SKM-1 (cell line): ENCODE data around the gene BCL11B.

Experiments
- DNase-seq: peaks from one replicate; lab custom pipeline; 2025; ENCODE audit not compliant: unreplicated experiment; lab: John Stamatoyannopoulos, UW

BCL11B gene

GRCh38 chr14:99123208-99123870 is 148.7 kb downstream of the BCL11B start:
- DNase-seq: no peak

GRCh38 chr14:99122521-99123125 is 149.4 kb downstream of the BCL11B start:
- no peak for DNase-seq

DNA sequence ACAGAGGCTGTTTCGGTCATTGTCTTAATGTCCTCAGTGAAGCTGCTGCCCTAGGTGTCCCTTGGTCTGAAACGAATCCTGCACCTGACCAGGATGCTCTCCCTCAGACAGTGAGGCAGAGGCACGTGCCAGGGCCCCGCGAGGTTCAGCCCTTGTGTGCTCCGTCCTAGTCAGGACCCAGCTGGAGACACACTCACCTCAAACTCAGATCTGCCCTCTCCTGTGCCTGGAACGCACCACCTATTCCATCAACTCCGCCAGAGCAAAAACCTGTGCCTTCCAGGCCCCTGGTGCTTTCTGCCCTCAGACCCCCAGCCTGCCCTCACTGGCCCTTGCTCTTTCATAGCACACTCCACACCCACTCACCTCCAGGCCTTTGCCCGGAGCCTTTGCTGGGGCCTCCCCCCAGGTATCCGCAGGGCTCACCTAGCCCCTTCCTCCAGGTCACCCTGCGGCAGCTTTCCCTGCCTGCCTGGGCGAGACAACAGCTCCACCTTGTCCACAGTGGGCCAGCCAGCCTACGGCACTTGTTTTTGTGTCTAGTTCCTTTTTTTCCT is 150.6 kb downstream of the BCL11B start:
- DNase-seq: no peak

DNA sequence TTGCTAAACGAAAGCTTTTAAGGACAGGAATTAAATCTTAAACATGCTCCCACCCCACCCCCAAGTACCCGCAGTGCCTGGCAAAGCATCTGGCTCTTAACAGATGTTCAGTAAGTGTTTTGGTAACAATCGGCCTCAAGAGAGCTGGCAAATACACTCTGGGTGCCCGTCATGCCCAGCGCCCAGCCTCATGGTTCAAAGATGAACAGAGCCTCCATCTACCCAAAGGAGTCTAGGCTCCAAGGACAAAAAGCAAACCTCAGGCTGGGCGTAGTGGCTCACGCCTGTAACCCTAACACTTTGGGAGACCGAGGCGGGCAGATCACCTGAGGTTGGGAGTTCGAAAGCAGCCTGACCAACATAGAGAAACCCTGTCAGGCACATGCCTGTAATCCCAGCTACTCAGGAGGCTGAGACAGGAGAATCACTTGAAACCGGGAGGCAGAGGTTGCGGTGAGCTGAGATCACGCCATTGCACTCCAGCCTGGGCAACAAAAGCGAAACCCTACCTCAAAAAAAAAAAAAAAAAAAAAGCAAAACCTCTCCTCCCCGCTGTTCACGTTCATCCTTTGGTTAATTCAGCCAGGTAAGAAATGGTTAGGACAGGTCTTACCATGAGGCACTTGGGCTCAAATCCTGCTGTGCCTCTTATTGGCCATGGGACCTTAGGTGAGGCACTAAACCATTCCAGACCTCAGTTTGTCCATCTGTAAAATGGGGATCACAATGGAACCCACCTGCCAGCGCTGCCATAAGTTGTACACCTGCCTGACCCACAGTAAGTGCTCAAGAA is 151.3 kb downstream of the BCL11B start:
- no peak for DNase-seq

- DNase-seq: no peak
Measured at GRCh38 chr14:99119554-99120525, 152.2 kb downstream of the BCL11B start.
